Measurements from ENCODE around the gene ANO6.

Gene ANO6

DNA sequence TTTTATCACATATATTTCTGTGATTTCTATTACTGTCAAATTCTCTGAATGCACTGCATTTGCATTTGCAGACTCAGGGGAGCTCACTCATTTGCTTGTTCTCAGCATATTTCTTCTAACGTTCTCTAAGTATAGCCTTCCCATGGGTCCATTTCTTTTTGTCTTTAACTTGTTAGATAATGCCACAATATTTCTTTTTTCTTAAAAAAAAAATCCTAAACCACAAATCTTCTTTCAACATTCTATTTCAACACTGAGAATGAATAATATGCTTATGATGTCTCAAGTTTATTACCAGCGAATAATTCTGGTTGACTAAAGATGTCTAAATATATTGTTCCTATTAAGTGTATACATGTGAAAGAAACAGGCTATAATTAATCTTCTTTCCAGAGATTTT lies 200.2 kb downstream of the ANO6 start:
- no peak for DNase-seq

DNA sequence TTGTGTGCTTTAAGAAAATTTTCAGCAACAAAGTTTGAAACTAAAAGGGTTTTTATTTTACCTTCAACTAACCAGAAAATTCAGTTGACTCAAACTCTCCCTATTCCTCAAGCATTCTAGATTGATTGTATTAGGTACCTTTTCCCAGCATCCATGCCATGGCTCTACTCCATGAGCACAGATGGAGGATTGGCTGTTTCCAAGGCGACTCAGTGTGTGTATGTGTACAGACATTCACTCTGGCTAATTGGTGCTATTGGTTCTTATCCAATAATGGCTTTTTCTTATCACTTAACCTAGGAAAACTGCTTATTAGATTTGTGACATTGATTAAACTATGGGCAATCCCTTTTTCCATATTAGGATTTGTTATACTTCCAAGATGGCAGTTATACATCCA lies 202.6 kb downstream of the ANO6 start:
- DNase-seq = no peak

DNA sequence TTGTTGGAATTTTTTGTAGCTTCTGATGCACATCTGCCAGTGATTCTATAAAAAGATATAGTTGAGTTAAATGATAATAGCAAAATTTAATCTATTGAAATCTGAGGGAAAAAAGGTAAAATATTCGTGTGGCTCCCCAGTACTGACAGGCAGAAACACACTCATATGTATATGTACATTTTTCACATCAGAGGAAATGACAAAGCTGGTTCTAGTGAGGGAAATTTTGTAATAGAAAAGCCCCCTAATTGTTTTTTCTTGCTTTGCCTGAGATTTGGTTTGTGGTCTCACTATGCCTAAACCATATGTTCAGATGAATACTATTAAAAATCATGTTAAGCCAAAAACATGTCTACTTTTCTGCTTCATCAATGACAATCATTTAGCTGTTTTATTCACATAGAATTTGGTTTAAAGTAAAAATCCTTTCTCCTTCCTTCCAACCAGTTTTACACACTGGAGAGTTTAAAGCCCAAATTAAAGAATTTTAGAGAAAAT lies 203.5 kb downstream of the ANO6 start:
- DNase-seq = no peak

DNA sequence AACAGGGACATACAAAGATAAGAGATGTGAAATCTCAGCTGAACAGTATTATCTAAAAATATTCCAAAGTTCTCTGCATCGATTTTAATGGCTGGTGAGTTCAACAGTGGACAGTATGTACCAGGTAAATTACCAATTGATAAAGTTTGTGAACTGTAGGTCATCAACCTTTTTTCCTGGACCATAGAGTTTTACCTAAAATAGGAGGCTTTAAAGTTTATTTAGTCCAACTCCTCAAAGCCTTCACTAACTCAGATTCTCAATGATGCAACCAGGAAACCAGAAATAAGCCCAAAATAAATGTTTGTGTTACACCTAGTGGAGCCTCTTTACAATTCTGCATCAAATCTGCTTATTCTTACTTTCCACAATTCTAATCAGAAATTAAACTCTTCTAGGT lies 205.8 kb downstream of the ANO6 start:
- no peak for DNase-seq

DNA sequence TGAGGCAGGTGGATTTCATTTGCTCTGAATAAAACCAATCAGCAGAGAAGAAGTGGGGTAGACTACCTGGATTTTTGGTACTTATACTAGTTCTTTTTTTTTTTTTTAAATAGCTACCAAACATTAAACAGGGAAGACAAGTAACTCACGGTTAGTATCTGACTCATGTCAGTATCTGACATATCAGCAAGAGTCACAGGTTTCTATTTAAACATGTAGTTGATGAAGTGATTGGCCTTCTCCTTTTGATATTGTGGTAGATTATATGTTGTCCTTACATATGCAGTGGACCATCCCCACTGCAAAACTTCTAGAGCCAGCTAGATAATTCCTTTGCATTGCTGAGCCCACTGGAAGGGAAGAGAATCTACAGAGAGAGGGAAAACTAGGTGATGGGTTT lies 208.0 kb downstream of the ANO6 start:
- no peak for DNase-seq

DNA sequence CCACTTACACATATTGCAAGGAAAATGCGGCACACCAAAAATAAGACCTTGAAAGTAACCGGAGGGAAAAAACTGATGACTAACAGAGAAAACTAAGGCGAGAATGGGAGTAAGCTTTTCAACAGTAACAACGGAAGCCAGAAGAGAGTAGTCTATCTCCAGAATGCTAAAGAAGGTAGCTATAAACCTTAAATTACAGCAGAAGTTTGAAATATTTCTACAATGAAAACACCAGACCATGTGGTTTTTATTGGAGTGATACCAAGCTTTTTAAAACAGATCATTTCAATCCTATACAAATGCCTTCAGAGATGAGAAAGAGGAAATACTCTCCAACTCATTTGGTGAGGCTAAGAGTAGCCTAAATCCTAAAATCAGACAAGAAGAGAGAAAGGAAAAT lies 209.5 kb downstream of the ANO6 start:
- DNase-seq = no peak

DNA sequence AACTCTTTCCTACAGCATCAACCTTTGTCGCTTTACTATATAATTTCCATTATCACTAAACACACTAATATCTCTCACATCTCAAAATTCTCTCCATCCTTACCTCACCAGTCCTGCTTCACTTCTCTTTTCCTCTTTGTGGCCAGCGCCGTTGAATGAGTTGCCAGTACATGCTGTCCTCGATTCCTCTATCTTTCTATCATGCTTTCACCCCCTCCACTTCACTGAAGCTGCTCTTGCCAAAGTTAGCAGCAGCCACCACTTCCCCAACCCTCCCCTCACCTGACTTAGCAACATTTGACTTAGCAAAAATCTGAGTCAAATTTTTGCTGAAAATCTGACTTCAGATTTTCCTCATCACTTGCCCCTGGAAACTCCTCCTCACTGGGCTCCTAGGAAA lies 210.4 kb downstream of the ANO6 start:
- DNase-seq = no peak

DNA sequence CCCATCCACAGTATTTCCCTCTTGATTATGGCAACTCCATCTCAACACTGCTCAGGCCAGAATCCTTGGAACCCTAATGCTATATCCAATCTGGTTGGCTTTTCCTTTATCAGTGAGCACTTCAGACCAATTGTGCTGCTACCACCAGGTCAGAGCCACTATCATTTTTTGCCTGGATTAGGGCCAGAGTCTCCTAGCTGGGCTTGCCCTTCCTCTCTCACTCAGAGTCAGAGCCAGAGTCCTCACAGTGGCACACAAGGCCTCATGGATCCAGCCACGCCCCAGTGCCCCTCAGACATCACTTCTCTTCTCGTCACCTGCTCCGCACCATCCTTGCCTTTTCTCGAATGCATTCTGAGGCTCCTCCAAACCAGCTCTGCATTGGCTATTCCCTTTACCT lies 211.1 kb downstream of the ANO6 start:
- DNase-seq = no peak

DNA sequence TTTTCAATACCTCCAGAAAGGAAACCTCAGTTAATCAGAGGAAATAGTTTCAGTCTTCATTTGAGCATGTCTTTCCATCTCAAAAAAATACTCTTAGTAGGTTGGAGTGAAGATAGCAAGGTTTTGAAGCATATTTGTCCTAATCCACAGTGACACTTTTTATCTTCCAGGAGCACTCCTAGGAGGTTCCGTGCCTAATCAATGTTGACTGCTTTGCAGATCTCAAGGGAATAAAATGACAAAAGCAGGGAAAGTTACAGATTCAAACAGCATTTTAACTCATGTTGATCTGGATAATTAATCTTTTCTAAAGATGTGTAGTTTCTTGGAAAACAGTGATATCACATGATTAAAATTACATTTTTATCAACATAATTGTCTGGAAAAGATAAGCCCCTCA lies 213.9 kb downstream of the ANO6 start:
- no peak for DNase-seq

DNA sequence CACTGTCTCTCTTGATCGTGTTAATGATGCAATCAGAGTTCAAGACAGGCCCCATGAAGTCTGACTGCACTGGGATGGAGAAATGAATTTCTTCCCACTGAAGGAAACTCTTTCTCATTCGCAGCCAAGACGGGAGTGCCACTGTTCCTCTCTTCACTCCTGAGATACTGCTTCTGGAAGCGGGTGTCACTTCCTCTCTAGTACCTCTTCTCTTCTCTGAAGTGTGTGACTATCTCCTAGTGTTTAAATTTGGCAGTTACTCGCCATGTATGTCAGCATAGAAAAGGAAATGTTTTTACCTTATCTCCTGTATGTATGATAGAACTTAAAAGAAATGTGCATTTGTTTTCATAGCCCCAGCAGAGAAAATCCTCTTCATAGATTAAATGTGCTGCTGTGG lies 215.2 kb downstream of the ANO6 start:
- DNase-seq = no peak

DNA sequence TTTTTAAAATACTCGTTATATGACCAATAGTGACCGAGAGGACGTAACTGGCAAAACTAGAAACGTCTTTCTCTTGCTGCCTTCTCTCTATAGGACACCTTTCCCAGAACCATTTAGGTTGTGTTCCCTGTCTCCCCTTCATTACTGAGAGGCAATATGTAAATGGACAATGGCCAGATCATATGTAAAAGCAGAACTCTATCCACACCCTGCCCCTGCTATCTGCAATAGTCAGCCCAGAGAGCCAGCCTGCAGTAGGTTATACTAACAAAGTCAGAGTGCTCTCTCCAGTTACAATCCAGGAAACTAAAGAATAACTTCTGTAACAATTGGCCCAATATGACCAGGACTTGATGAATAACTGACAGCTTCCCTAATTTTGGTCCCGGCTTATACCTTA lies 216.8 kb downstream of the ANO6 start:
- DNase-seq = no peak

DNA sequence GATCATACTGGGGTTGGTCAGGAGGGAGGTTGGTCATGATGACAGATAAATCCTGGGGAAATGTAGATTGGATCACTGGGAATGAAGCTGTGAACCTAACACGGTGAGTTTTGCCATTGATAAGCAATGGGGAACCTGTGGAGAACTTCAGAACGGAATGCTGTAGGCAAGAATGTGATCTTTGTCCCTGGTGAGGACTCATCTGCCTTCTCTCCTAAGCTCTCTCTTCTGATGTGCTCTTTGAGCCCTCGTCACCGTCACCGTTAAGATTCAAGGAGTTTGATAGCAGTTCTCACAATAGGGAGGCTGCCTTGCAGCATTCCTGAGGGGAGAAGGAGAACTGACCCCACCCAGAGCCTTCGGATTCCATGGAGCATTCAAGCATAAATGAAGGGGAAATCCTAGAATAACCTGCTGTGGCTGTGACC lies 217.6 kb downstream of the ANO6 start:
- DNase-seq = no peak

DNA sequence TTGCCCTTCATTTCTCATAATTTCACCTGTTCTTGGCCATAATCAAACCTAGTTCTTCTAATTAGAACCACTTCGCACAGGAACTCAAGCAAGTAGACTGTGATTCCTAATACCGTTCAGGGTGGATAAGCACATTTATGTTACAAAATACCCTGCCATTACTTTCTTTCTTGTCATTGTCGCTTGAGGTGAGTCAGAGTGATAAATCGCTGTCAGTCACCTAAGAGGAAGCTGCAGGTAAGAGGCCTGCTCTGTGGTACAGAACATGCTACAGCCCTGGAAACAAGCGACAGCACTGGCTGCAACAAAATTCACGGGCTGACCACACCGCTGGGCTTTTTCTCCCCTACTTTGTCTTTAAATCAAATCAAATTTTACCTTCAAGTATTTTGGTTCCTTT lies 218.2 kb downstream of the ANO6 start:
- no peak for DNase-seq

DNA sequence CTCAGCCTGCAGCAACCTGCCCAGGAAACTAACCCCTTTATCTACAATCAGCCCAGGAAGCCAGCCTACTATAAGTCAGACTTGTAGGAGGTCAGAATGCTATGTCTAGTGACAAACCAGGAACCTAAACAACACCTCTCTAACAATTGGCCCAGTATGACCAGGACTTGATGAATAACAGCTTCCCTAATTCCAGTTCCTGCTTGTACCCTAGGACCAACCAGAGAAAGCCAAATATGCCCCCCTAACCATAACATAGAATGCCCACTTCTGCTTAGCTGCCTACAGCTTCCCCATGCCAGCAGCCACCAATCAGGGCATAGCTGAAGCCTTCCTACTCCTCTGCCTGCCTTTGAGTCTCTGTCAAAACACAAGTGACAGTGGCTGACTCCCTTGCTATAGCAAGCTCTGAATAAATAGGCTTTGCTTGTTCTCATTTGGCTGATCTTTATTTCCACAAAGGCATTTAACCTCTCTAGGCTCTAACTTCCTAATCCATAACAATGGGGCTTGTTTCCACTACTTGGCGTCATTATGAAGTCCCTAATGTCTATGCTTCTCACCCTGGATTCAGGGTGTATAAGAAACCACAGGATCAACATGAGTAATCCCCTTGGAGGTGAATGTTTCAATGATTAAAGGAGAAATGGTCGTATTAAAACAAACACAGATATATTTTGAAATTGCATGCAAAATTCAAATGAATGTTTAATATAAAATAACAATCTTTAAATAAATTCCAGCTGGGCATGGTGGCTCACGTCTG lies 220.2 kb downstream of the ANO6 start:
- DNase-seq = no peak

DNA sequence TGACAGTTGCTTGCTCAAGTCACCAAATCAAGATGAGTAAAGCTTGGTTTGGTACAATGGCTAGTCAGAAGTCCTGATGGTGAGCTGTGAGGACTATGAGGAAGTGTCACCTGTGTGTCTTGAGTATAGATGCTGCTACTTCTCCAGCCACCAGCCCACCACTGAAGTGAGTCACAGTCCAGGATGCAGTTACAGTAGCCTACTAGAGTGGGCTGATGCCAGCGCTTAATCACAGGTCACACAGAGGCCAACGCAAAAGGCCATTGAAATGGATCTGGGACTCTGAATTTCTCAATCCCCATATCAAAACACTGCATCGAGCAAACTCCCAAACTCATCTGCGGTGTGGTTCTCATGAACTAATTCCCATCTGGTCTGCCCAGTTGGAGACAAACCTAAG lies 223.1 kb downstream of the ANO6 start:
- DNase-seq = no peak

DNA sequence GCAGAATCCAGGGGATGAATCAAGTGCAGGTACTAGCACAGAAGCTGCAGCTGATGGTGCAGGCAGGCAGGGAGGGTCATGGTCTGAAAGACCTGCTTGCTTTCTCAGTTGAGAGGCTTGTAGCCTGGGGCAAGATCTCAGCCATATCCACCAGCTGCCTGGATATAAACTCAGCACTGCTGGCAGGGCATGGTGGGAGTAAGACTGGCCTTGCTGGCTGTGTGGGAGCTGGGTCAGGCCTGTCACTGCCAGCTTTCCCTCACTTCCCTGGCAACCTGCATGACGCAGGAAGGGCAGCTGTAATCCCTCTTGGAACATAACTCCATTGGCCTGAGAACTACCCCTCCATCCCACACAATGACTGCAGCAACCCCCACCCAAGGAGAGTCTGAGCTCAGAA lies 230.1 kb downstream of the ANO6 start:
- no peak for DNase-seq

DNA sequence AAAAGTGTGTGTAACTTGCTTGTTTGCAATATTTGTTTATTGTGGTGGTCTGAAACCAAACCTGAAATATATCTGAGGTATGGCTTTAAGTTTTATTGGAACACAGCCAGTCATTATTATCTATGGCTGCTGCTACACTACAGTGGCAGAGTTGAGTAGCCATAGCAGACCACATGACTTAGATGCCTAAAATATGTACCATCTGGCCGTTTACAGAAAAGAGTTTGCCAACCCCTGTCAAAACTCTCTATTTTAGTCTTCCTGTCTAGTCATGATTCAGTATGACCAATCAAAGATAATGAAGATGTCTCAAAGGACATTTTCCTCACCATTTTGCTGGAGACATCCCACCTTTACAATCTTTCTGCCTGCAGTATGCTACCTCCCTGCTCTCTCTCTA lies 242.3 kb downstream of the ANO6 start:
- no peak for DNase-seq

DNA sequence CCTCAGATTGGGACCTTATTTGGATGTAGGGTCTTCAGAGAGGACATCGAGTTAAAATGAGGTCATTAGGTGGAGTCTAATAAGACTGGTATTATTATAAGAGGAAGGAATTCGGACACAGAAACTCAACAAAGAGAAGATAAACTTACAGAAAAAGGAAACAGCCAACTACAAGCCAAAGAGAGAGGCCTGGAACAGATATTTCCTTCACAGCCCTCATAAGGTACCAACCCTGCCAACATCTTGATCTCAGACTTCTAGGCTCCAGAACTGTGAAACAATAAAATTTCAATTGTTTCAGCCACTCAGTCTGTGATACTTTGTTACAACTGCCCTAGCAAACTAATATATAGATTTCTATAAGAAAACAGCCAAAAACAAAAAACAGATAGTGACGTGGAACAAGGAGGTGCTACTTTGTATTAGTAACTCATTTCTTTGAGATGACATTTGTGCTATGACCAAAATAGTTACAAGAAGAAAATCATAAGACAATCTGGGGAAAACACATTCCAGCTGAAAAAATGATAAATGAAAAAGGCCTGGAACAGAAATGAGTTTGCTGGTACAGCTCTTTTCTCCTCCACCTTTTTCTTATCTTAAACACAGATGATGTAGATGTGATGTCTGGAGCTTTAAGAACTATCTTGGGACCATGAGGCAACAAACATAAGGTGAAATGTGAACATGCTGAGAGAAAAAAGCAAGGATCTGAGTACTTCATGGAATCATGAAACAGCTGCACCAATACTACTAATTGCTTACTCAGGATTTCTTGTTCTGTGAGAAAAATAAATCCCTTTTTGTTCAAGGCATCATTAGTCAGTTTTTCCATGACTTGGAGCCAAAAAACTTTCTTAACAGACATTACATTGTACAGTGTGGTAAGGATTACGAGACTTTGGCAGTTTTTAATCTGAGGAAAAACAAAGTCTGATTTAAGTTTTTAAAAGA lies 243.2 kb downstream of the ANO6 start:
- DNase-seq = no peak

DNA sequence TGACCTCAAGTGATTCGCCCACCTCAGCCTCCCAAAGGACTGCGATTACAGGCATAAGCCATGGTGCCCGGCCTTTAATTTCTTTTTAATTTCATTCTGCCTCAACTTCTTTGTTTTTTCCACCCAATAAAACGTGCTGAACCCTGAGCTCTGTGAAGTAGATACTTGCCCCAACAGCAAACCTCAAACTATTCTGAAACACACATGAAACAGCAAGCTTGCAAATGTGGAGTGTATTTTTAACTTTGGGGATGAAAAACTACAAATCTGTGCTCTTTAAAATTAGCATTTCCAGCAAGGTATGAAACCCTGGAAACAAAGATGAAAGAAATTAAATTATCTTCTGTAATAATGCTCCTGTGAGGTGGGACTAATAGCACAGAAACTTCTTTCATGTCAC lies 246.6 kb downstream of the ANO6 start:
- DNase-seq = no peak

DNA sequence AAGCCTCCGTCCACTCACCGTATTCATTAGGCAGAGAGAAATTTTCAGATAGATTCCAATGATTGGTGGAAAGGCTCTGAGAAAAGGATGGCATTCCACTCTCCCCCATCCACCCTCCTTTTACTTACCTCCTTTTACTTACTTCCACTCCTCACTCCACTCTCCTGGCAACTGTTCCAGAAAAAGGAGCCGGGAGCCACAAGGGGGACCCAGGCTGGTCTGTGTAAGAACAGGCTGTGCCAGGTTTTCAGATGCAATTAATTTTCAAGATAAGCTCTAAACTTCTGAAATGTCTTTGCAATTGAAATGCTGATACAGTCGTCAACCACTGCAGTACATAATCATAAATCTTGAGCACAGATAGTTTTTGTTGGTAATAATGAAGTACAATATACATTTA lies 248.8 kb downstream of the ANO6 start:
- DNase-seq = no peak

DNA sequence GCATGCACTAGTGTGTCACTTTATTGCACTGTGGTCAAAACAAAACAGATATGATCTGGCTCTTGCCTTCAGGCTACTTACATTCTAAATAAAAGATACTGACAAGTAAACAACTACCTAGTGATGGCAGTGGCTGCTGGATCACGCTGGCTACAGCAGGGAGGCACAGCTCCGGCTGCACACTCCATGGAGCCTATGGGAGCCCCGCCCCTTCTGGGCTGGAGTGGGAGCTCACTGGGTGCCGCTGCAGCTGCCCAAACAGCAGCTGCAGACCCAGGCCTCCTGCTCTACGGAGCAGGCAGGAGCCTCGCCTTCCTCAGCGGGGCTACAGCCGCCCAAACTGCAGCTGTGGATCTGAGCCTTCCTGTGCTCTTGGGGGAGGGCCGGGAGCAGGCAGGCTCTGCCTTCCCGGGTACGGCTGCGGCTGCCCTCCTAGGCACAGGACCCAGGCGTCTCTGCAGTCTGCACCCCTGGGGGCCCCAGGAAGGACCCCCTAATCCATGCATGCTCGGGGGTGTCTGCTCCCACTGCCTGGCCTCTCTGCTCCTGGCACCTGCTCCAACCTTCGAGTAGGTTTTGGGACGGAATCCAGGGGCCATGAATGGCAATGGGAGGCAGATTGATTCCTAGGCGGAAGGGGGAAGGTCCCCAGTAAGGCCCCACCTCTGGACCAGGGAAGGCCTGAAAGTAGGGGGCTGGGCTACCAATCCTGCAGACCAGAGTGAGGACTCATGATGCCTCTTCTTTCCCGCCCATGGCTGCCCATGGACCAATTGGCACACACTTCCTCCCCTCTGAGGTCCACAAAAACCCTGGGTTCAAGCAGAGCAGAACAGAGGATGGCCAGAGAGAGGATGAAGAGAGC lies 253.1 kb downstream of the ANO6 start:
- no peak for DNase-seq

DNA sequence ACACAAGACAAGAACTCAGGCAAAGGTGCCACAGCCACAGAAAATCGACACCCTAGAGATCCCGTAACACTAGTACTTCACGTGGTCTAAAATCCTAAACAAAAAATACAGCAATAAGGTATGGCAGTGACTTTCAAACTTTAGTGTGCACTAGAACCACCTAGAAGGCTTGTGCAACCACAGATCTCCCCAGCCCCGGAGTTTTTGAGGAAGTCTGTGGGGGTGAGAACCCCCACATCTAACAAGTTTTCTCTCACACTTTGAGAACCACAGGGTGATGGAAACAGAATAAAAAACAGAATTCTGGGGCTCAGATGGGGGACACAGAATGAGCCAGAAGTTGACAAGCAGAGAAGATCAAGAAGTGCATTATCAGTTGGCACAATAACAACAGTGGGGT lies 254.0 kb downstream of the ANO6 start:
- no peak for DNase-seq

DNA sequence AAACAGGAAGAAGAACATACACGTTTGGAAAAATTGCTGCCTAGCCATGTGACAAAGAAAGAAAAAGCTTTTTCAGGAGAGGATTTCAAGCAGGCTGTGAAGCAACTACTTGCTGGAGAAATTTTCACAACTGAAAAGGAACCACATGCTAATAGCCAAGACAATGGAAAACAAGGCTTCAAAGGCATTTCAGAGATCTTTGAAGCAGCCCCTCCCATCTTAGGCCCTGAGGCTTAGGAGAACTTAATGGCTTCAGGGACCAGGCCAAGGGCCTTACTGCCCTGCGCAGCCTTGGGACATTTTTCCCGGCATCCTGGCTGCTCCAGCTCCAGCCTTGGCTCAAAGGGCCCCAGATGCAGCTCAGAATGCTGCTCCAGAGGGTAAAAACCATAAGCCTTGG lies 257.7 kb downstream of the ANO6 start:
- no peak for DNase-seq
